ENCODE results near the gene GABBR2.

The GABBR2 gene

GRCh38 chr9:98720402-98720801, 11.7 kb upstream of the GABBR2 start:
- DNase-seq = no peak

GRCh38 chr9:98719055-98719454, 10.3 kb upstream of the GABBR2 start:
- DNase-seq = no peak

GRCh38 chr9:98714833-98715232, 6.1 kb upstream of the GABBR2 start:
- DNase-seq = no peak

- DNase-seq = no peak
Observed at GRCh38 chr9:98712987-98713386, 4.3 kb upstream of the GABBR2 start.

- peak; percentile 32 for DNase-seq
Observed at GRCh38 chr9:98709968-98710965, 1.5 kb upstream of the GABBR2 start.

GRCh38 chr9:98708103-98708932, 417 bp downstream of the GABBR2 start:
- no peak for DNase-seq

- DNase-seq = peak; percentile 23
Observed at GRCh38 chr9:98707166-98708102, 1.3 kb downstream of the GABBR2 start.

GRCh38 chr9:98706651-98707165, 2.0 kb downstream of the GABBR2 start:
- DNase-seq = peak; percentile 32

- DNase-seq = no peak
Observed at GRCh38 chr9:98702835-98703380, 5.8 kb downstream of the GABBR2 start.

GRCh38 chr9:98702340-98702739, 6.4 kb downstream of the GABBR2 start:
- no peak for DNase-seq

- no peak for DNase-seq
Observed at GRCh38 chr9:98701576-98701975, 7.2 kb downstream of the GABBR2 start.

- DNase-seq = no peak
Observed at GRCh38 chr9:98700801-98701200, 7.9 kb downstream of the GABBR2 start.

- no peak for DNase-seq
Observed at GRCh38 chr9:98698856-98699255, 9.9 kb downstream of the GABBR2 start.

GRCh38 chr9:98694943-98695342, 13.8 kb downstream of the GABBR2 start:
- no peak for DNase-seq

GRCh38 chr9:98692392-98692791, 16.3 kb downstream of the GABBR2 start:
- DNase-seq = no peak

GRCh38 chr9:98691890-98692289, 16.8 kb downstream of the GABBR2 start:
- no peak for DNase-seq

- DNase-seq = no peak
Observed at GRCh38 chr9:98690686-98691085, 18.0 kb downstream of the GABBR2 start.

GRCh38 chr9:98688710-98689495, 19.8 kb downstream of the GABBR2 start:
- DNase-seq = no peak

GRCh38 chr9:98687911-98688310, 20.8 kb downstream of the GABBR2 start:
- no peak for DNase-seq

- no peak for DNase-seq
Observed at GRCh38 chr9:98686961-98687855, 21.5 kb downstream of the GABBR2 start.

Measured in MV-4-11 (cell line).